Activated naive CD4-positive, alpha-beta T cell treated with anti-CD3 and anti-CD28 coated beads for 36 hours (primary cell): Measurements from ENCODE around the gene ATP4B. TPM values are rescaled to one million over a fixed set of nuclear protein-coding genes. Genes with fewer than 3 reads are reported as not detected.

ENCODE experiments used
- CTCF ChIA-PET: fragments of 350-600 bp; sonication (Branson Sonifier 250); formaldehyde crosslinking; loops from one replicate; lab custom pipeline; 2021; ENCODE audit warnings: antibody characterized with exemption; lab: Charles Lee
- DNase-seq: peaks from one replicate; pipeline ENCODE4 v3.0.0-alpha.2; 2020
- H3K27ac Mint-ChIP-seq: one replicate; pipeline ENCODE4 v1.8.0; 2021; ENCODE audit warnings: mild to moderate bottlenecking, mixed read lengths
- H3K27me3 Mint-ChIP-seq: one replicate; pipeline ENCODE4 v1.8.0; 2021; ENCODE audit warnings: low read depth, mixed read lengths
- H3K36me3 Mint-ChIP-seq: one replicate; pipeline ENCODE4 v1.8.0; 2021; ENCODE audit warnings: low read depth, mixed read lengths
- H3K4me1 Mint-ChIP-seq: one replicate; pipeline ENCODE4 v1.8.0; 2021; ENCODE audit warnings: low read depth, mixed read lengths
- H3K4me3 Mint-ChIP-seq: one replicate; pipeline ENCODE4 v1.8.0; 2021; ENCODE audit warnings: mild to moderate bottlenecking, moderate library complexity, mixed read lengths
- H3K9me3 Mint-ChIP-seq: one replicate; pipeline ENCODE4 v1.8.0; 2021; ENCODE audit warnings: mixed read lengths
- intact Hi-C: fragments of 100-400 bp; cut with micrococcal nuclease; formaldehyde crosslinking; loops from one replicate; pipeline ENCODE4 v1.15.1; 2023
- total RNA-seq, 2 experiments: library from RNA; stranded (reverse); gene quantifications; one replicate each; pipeline ENCODE4 v1.2.3, GENCODE V29; 2021

ATP4B gene
- total RNA-seq, 2 experiments from 2014 or later = not detected

DNA sequence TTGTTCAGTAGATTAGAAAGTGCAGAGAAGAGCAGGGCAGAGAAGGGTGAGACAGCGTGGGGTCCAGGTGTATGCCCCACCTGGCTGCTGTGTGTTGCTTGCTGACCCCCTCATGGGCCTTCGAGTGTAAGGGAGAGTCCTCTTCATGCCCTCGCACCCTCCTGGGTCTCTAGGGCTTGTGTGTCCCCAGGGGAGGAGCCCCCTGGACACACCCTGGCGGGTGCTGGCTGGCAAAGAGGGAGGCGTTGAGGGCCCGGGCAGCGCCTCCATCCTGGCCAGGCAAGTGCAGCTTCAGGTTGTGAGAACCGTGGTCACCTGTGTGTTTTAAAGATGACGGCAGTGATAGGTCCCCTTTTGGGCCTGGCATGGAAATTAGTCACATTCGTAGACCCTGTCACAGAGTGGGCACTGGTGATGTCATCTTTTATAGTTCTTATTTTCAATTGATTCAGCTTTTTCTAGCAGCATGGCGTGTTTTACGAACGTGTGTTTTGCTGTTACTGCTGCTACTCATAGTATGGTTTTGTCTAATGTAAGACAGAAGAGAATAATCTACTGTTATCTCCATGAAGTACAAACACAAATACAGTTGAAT, 54.8 kb downstream of the ATP4B start:
- DNase-seq = no peak
- no peaks in the 10 kb centered on the region for H3K9me3 Mint-ChIP-seq
- CTCF ChIA-PET = no interaction called here
- intact Hi-C loops = no loop called here
- H3K4me3 Mint-ChIP-seq = no peak overlapping the region
- H3K27ac Mint-ChIP-seq = no peak overlapping the region
- H3K27me3 Mint-ChIP-seq = no peaks in the 10 kb centered on the region
- peaks cover 38% of the 10 kb centered on the region for H3K36me3 Mint-ChIP-seq
- peaks cover 17% of the 10 kb centered on the region for H3K4me1 Mint-ChIP-seq

DNA sequence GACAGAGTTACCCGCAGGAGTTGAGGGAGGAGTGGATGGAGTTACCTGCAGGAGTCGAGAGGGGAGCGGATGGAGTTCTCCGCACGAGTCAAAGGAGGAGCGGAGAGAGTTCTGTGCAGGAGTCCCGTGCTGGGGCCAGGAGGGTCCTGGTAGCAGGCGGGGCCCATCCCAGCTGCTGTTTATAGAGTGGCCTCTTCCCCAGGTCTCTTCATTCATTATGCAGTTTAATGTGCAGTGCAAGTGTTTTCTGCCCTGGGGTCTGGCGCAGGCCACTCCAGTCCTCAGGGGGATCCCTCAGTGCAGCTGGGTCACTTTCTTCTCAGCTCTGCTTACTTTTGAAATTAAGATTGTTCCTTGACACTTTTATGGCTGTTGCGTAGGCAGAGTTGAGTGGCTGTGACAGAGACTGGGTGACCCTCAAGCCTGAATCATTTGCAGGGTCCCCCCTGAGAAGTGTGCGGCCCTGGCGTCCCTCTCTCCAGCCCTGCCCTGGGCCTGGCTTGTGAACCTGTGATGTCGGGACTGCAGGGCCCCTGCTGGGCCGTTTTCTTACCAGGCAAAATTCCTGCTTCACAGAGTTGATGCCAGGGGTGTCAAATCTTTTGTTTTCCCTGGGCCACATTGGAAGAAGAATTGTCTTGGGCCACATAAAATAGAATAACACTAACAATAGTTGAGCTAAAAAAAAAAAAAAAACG, 55.6 kb downstream of the ATP4B start:
- Mint-ChIP-seq H3K27me3 (no peaks in the 10 kb centered on the region), H3K4me1 (peaks cover 17% of the 10 kb centered on the region), H3K36me3 (peaks cover 44% of the 10 kb centered on the region), H3K4me3 (no peak overlapping the region), H3K9me3 (no peaks in the 10 kb centered on the region), H3K27ac (no peak overlapping the region)
- intact Hi-C loops = no loop called here
- CTCF ChIA-PET = no interaction called here
- no peak for DNase-seq

DNA sequence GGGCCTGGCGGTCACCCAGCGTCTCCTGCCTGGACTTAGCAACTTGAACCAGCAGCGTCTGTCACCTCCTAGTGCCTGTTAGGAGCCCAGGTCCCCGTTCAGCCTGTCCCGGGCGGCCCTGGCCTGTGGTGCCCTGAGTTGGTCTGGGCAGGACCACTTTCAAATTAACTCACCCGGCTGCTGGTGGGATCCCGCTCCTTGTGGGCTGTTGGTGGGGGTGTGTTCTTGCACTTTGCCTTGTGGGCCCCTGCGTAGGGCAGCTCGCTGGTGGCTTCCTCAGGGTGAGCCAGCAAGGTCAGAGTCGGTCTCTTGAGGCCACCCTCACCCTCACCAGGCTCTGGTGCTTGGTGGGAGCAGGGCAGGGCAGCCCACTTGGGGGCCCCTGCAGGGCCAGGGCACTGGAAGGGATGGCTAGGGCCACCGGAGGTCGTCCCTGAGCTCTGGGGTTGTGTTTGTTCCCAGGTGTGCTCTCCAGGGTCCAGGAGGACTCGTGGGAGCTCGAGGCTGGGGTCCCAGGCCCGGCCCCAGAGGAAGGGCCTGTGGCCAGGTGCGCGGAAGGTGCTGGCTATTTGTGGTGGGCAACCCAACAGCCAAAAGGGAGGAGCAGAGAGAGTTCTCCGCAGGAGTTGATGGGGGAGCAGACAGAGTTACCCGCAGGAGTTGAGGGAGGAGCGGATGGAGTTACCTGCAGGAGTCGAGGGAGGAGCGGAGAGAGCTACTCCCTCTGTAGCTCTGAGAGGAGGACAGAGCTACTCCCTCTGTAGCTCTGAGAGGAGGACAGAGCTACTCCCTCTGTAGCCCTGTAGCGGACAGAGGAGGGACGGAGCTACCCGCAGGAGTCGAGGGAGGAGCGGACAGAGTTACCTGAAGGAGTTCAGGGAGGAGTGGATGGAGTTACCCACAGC, 56.6 kb downstream of the ATP4B start:
- H3K36me3 Mint-ChIP-seq = peaks cover 53% of the 10 kb centered on the region
- H3K4me1 Mint-ChIP-seq = peaks cover 17% of the 10 kb centered on the region
- H3K9me3 Mint-ChIP-seq = no peaks in the 10 kb centered on the region
- no peaks in the 10 kb centered on the region for H3K27me3 Mint-ChIP-seq
- no peak for DNase-seq
- CTCF ChIA-PET = no interaction called here
- no peak overlapping the region for H3K27ac Mint-ChIP-seq
- no peak overlapping the region for H3K4me3 Mint-ChIP-seq
- intact Hi-C loops = no loop called here

DNA sequence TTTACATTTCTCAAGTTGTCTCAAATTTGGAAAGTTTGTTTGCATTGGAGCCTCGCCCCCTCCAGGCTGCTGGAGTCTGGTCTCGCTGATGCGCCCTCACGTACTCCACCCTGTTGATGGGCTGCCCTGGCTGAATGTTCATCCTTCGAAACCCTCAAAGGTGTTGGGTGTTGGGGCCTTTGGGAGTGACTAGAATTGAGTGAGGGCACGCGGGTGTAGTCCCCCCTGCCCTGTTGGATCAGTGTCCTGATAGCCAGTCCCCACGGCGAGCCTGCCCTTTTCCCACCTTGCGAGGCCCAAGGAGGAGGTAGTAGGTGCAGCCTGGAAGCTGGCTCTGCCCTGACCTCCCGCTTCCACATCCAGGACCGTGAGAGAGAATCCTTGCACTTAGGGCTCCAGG, 58.6 kb downstream of the ATP4B start:
- no peak for DNase-seq
- CTCF ChIA-PET = no interaction called here
- intact Hi-C loops = no loop called here
- no peak overlapping the region for H3K4me3 Mint-ChIP-seq
- H3K36me3 Mint-ChIP-seq = peaks cover 59% of the 10 kb centered on the region
- no peak overlapping the region for H3K27ac Mint-ChIP-seq
- peaks cover 12% of the 10 kb centered on the region for H3K4me1 Mint-ChIP-seq
- no peaks in the 10 kb centered on the region for H3K9me3 Mint-ChIP-seq
- H3K27me3 Mint-ChIP-seq = no peaks in the 10 kb centered on the region

Other genes with a start within 250 kb of the ATP4B start
- gene ADPRHL1, start 204.7 kb downstream of the ATP4B start, total RNA-seq = under 1 TPM; 0.10 to 0.57 TPM
- gene DCUN1D2, start 167.5 kb downstream of the ATP4B start, total RNA-seq = 10 to 100 TPM; 14.3 to 14.7 TPM
- gene TFDP1, start 73.4 kb downstream of the ATP4B start, total RNA-seq = 100 to 1,000 TPM; 157 to 161 TPM
- gene GRK1, start 9.0 kb upstream of the ATP4B start, total RNA-seq = under 1 TPM in 1 of 2 experiments, not detected in 1; 0.10 TPM
- gene TMEM255B, start 101.0 kb upstream of the ATP4B start, total RNA-seq = 1 to 10 TPM; 1.1 TPM
- gene GAS6, start 205.9 kb upstream of the ATP4B start, total RNA-seq = 1 to 10 TPM; 1.7 to 3.2 TPM